ENCODE data around the gene ABO.

- TF ChIP-seq, protein P1, sequence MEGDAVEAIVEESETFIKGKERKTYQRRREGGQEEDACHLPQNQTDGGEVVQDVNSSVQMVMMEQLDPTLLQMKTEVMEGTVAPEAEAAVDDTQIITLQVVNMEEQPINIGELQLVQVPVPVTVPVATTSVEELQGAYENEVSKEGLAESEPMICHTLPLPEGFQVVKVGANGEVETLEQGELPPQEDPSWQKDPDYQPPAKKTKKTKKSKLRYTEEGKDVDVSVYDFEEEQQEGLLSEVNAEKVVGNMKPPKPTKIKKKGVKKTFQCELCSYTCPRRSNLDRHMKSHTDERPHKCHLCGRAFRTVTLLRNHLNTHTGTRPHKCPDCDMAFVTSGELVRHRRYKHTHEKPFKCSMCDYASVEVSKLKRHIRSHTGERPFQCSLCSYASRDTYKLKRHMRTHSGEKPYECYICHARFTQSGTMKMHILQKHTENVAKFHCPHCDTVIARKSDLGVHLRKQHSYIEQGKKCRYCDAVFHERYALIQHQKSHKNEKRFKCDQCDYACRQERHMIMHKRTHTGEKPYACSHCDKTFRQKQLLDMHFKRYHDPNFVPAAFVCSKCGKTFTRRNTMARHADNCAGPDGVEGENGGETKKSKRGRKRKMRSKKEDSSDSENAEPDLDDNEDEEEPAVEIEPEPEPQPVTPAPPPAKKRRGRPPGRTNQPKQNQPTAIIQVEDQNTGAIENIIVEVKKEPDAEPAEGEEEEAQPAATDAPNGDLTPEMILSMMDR (IDR thresholded peaks at IDR 0.05; ENCODE audit: low read depth, low read length, missing input control), result no peak
- TF ChIP-seq GABPA (IDR thresholded peaks at IDR 0.05 in 1 of 2, conservative IDR thresholded peaks at IDR 0.05 in 1 of 2), result no peak
Measured at GRCh38 chr9:133264235-133264764, 10.7 kb downstream of the ABO start.
